Endothelial cell of umbilical vein (primary cell): ENCODE measurements around the gene TNFRSF11A. TPM values are rescaled to one million over a fixed set of nuclear protein-coding genes. Genes with fewer than 3 reads are reported as not detected.

Experiments
- BruUV-seq: library from RNA; stranded (reverse); fragments of 400-500 nt; replicated peaks from 2 replicates; lab custom pipeline; 2021; lab: Mats Ljungman, UMichigan
- CTCF ChIA-PET: fragments of 300-600, 350-600 bp; sonication (Branson Sonifier 250); formaldehyde crosslinking; loops from one replicate; lab custom pipeline; 2021; ENCODE audit warnings: antibody characterized with exemption, inconsistent platforms; lab: Charles Lee
- POLR2A ChIA-PET: fragments of 300-600, 350-600 bp; sonication (Branson Sonifier 250); formaldehyde crosslinking; loops from one replicate; lab custom pipeline; 2021; ENCODE audit warnings: antibody characterized with exemption, inconsistent platforms; lab: Charles Lee
- DNase-seq: peaks from one replicate; pipeline ENCODE4 v3.0.0-alpha.2; 2011; ENCODE audit warnings: low read depth, low spot score
- FAIRE-seq: peaks from 2 replicates; lab custom pipeline; 2011; peaks lifted over from hg19 to GRCh38; lab: Jason Lieb, UNC
- H2AFZ ChIP-seq: 2 replicates; pipeline ENCODE4 v1.6.0; 2012; ENCODE audit warnings: low read depth, low read length, control low read depth, inconsistent platforms
- H3K27ac ChIP-seq: 2 replicates; pipeline ENCODE4 v1.5.1; 2011; ENCODE audit warnings: low read depth, mild to moderate bottlenecking, control low read depth, low read length, moderate library complexity; ENCODE audit not compliant: insufficient read depth
- H3K27me3 ChIP-seq, 2 experiments: 2 replicates each; pipeline versions ENCODE4 v1.6.0 to v1.6.1; 2011; ENCODE audit warnings: low read length in 2 of 2, mixed read lengths in 1 of 2; ENCODE audit not compliant: control insufficient read depth in 2 of 2, insufficient read depth in 2 of 2
- H3K36me3 ChIP-seq, 2 experiments: 2 replicates in 1 of 2; 3 replicates in 1 of 2; pipeline ENCODE4 v1.5.1; 2011; ENCODE audit warnings: low read length in 2 of 2, mild to moderate bottlenecking in 1 of 2, moderate library complexity in 1 of 2; ENCODE audit not compliant: control insufficient read depth in 2 of 2, insufficient read depth in 2 of 2; ENCODE audit errors: extremely low read depth in 1 of 2
- H3K4me1 ChIP-seq: 3 replicates; pipeline ENCODE4 v1.5.1; 2011; ENCODE audit warnings: mild to moderate bottlenecking, low read length; ENCODE audit not compliant: control insufficient read depth, insufficient read depth; ENCODE audit errors: extremely low read depth
- H3K4me2 ChIP-seq: 2 replicates; pipeline ENCODE4 v1.6.1; 2011; ENCODE audit warnings: low read length, control low read depth, mixed read lengths; ENCODE audit not compliant: insufficient read depth
- H3K4me3 ChIP-seq, 3 experiments: fragments of 200-600 bp in 1 of 3; sonication (generic), shearing (Covaris generic) in 1 of 3; replicated peaks in 1 of 3; 2 replicates each; pipeline ENCODE4 v1.5.1; 2011 to 2016; ENCODE audit warnings: control low read depth in 3 of 3, low read length in 3 of 3, mild to moderate bottlenecking in 2 of 3, inconsistent platforms in 1 of 3, low read depth in 1 of 3, moderate library complexity in 1 of 3; ENCODE audit not compliant: insufficient read depth in 1 of 3
- H3K79me2 ChIP-seq: 2 replicates; pipeline ENCODE4 v1.6.0; 2012; ENCODE audit warnings: low read length, inconsistent platforms; ENCODE audit not compliant: control insufficient read depth, insufficient read depth
- H3K9ac ChIP-seq: replicated peaks from 2 replicates; pipeline ENCODE3; 2011; ENCODE audit warnings: low read length, control low read depth; ENCODE audit not compliant: insufficient read depth; ENCODE audit errors: extremely low read depth
- H3K9me1 ChIP-seq: replicated peaks from 3 replicates; pipeline ENCODE4 v1.6.0; 2011; ENCODE audit warnings: mild to moderate bottlenecking, low read length; ENCODE audit not compliant: control insufficient read depth, insufficient read depth; ENCODE audit errors: extremely low read depth
- H3K9me3 ChIP-seq: replicated peaks from 2 replicates; pipeline ENCODE4 v1.5.1; 2012; ENCODE audit warnings: low read length, inconsistent platforms; ENCODE audit not compliant: control insufficient read depth, insufficient read depth
- H4K20me1 ChIP-seq: replicated peaks from 2 replicates; pipeline ENCODE3; 2011; ENCODE audit warnings: mild to moderate bottlenecking, low read length; ENCODE audit not compliant: control insufficient read depth, insufficient read depth; ENCODE audit errors: extremely low read depth
- EZH2 ChIP-seq: IDR thresholded peaks from 2 replicates; pipeline ENCODE4 v1.6.1; 2012; ENCODE audit warnings: borderline replicate concordance, low read depth, mild to moderate bottlenecking, moderate library complexity, low read length, inconsistent platforms; ENCODE audit not compliant: severe bottlenecking
- FOS ChIP-seq: IDR thresholded peaks from 2 replicates; pipeline ENCODE4 v1.6.1; 2011; ENCODE audit warnings: mild to moderate bottlenecking, low read length, moderate library complexity, borderline replicate concordance; ENCODE audit not compliant: insufficient read depth
- GATA2 ChIP-seq: IDR thresholded peaks from 2 replicates; pipeline ENCODE4 v1.7.0; 2011; ENCODE audit warnings: low read depth, mild to moderate bottlenecking, moderate library complexity, mixed read lengths, low read length; ENCODE audit not compliant: insufficient read length, insufficient read depth
- MAX ChIP-seq: IDR thresholded peaks from 2 replicates; pipeline ENCODE4 v1.6.1; 2011; ENCODE audit not compliant: insufficient read depth, insufficient read length
- MYC ChIP-seq: IDR thresholded peaks from one replicate; pipeline ENCODE4 v1.6.1; 2011; ENCODE audit warnings: mild to moderate bottlenecking, low read depth, low read length
- POLR2AphosphoS5 ChIP-seq: IDR thresholded peaks from 2 replicates; pipeline ENCODE4 v1.6.1; 2012; ENCODE audit warnings: low read depth, mild to moderate bottlenecking, control low read depth, low read length, moderate library complexity; ENCODE audit not compliant: insufficient read depth
- dilution Hi-C: fragments of 300-500 bp; cut with MboI; formaldehyde crosslinking; loops from one replicate; pipeline ENCODE4 v1.15.0; 2019; ENCODE audit warnings: low sequenced_read_pairs; ENCODE audit not compliant: extremely low pct_ligation_motif_present
- intact Hi-C: fragments of 100-400 bp; cut with micrococcal nuclease; formaldehyde crosslinking; loops from one replicate; pipeline ENCODE4 v1.10.0; 2022
- polyA plus RNA-seq, 4 experiments: library from polyadenylated mRNA; depleted of rRNA in 3 of 4; stranded (reverse) in 3 of 4; unstranded in 1 of 4; fragments of >200 nt; gene quantifications; 2 replicates each; pipeline versions ENCODE4 v1.2.1 to v1.2.3, GENCODE V29; 2011 to 2012; ENCODE audit warnings: missing spikeins in 1 of 4
- total RNA-seq: library from RNA; stranded (reverse); gene quantifications from 2 replicates; pipeline ENCODE4 v1.2.3, GENCODE V29; 2021

TNFRSF11A gene
- total and polyA plus RNA-seq, 2 donors (not counting 3 experiments of a cell fraction or from before 2014, with no cell fraction given) = 10.4 to 11.1 TPM

- Histone ChIP-seq H3K4me3 (no peak overlapping the region), H3K79me2 (no peaks in the 10 kb centered on the region), H3K9me1 (no peaks in the 10 kb centered on the region), H4K20me1 (no peaks in the 10 kb centered on the region), H3K9ac (no peak overlapping the region), H3K27ac (no peak overlapping the region), H3K27me3 (no peaks in the 10 kb centered on the region), H3K36me3 (no peaks in the 10 kb centered on the region), H3K9me3 (no peaks in the 10 kb centered on the region), H2AFZ (no peak overlapping the region), H3K4me1 (peaks cover 19% of the 10 kb centered on the region), H3K4me2 (no peak overlapping the region)
- intact Hi-C loops (no loop called here), dilution Hi-C loops (no loop called here)
- CTCF ChIA-PET = interaction anchor here (2.2 kb wide), 1 partner anchor 72 kb away, joined by 6 read pairs; no protein-coding TSS in a partner anchor
- DNase-seq = no peak
- BruUV-seq = no TSS peak
- POLR2A ChIA-PET = no interaction called here
- no peak for FAIRE-seq
- TF ChIP-seq GATA2 (no peak), MYC (no peak), MAX (no peak), FOS (no peak)
These were observed 3.9 kb upstream of the TNFRSF11A start for GRCh38 chr18:62321201-62321600.

DNA sequence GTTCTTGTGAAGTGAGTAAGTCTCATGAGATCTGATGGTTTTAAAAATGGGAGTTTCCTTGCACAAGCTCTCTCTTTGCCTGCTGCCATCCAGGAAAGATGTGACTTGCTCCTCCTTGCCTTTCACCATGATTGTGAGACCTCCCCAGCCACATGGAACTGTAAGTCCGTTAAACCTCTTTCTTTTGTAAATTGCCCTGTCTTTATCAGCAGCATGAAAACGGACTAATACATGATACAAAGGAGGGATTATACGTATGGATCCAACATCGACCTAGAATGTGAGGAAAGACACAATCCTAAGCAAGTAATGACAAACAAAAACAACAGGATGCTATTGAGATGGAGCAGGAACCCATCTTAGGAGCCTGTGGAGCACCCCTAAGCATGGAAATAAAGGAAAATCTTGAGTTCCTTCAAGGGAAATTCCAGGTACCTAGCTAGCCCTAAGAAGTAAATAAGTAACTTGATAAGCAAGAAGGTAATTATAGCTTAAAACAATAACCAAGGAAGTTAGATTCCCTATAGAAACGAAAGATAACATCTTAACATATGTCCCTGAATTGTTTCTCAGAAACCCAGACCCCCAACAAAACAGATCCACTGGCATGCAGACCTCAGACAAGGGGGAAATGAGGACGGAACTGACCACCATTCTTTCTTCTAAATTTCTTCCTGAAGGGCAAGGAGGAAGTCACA, 1.5 kb upstream of the TNFRSF11A start:
- H3K4me1 ChIP-seq = peaks cover 39% of the 10 kb centered on the region
- no peak for DNase-seq
- no peaks in the 10 kb centered on the region for H4K20me1 ChIP-seq
- H3K4me2 ChIP-seq = no peak overlapping the region
- TF ChIP-seq EZH2 (no peak), POLR2AphosphoS5 (no peak), MAX (no peak), MYC (no peak)
- no peak overlapping the region for H3K9ac ChIP-seq
- no peak overlapping the region for H2AFZ ChIP-seq
- no peaks in the 10 kb centered on the region for H3K27me3 ChIP-seq
- no peak overlapping the region for H3K4me3 ChIP-seq
- H3K9me1 ChIP-seq = no peaks in the 10 kb centered on the region
- H3K27ac ChIP-seq = no peak overlapping the region
- POLR2A ChIA-PET = no interaction called here
- BruUV-seq = no TSS peak
- H3K79me2 ChIP-seq = no peaks in the 10 kb centered on the region
- CTCF ChIA-PET = interaction anchor here (1.0 to 2.3 kb wide), 6 partner anchors 8 to 260 kb away, joined by 3 to 12 read pairs (median 4); no protein-coding TSS in a partner anchor
- H3K36me3 ChIP-seq = no peaks in the 10 kb centered on the region
- no peak for FAIRE-seq
- dilution Hi-C loops (no loop called here), intact Hi-C loops (no loop called here)
- no peaks in the 10 kb centered on the region for H3K9me3 ChIP-seq
